ENCODE data around the gene ZDHHC11B.
"Not testable (repeated sequence)": the region's sequence is repeated elsewhere in the genome, so short reads cannot be mapped to it uniquely, and the experiment has no call there.

Gene ZDHHC11B

DNA sequence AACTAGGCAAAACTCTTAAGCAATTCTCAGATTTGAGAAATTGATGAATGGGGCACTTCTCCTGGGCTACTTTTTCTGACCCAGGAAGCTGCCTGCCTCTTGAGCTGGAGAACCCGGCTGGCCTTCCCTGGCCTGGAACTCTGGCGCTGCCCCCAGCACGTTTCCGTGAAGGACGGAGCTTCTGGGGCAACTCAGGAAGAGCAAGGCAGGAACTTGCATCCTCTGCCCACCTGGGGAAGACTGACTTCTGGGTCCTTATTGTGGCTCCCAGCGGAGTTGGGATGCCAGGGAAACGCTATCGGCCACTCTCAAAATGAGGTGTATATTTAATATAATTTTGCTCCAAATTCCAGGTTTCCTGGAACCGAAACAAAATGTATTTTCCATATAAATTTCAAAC is 26.9 kb upstream of the ZDHHC11B start:
- H3K36me3 ChIP-seq (ENCODE audit: control insufficient read depth in 5 of 5, insufficient read depth in 5 of 5, low read length in 5 of 5), result not testable (repeated sequence)

GRCh38 chr5:807719-808514 is 23.4 kb upstream of the ZDHHC11B start:
- not testable (repeated sequence) for H3K9me3 ChIP-seq (ENCODE audit: control insufficient read depth in 5 of 5, low read length in 5 of 5); H3K36me3 ChIP-seq (ENCODE audit: control insufficient read depth in 5 of 5, insufficient read depth in 5 of 5, low read length in 5 of 5); H3K27me3 ChIP-seq (ENCODE audit: control insufficient read depth in 5 of 5, insufficient read depth in 4 of 5, low read length in 5 of 5); H3K9ac ChIP-seq (ENCODE audit: low read length in 5 of 5); H3K27ac ChIP-seq (ENCODE audit: low read depth, low read length); H3K4me1 ChIP-seq (ENCODE audit: control insufficient read depth in 5 of 5, insufficient read depth in 5 of 5, low read length in 5 of 5); H3K4me3 ChIP-seq (ENCODE audit: low read depth in 1 of 5, low read length in 5 of 5)

More for the DNA sequence above, 26.9 kb upstream of the ZDHHC11B start:
- H3K9me3 ChIP-seq (ENCODE audit: control insufficient read depth in 5 of 5, low read length in 5 of 5); H3K4me1 ChIP-seq (ENCODE audit: control insufficient read depth in 5 of 5, insufficient read depth in 5 of 5, low read length in 5 of 5); H3K27me3 ChIP-seq (ENCODE audit: control insufficient read depth in 5 of 5, insufficient read depth in 4 of 5, low read length in 5 of 5); H3K27ac ChIP-seq (ENCODE audit: low read depth, low read length); H3K4me3 ChIP-seq (ENCODE audit: low read depth in 1 of 5, low read length in 5 of 5); H3K9ac ChIP-seq (ENCODE audit: low read length in 5 of 5): not testable (repeated sequence)

DNA sequence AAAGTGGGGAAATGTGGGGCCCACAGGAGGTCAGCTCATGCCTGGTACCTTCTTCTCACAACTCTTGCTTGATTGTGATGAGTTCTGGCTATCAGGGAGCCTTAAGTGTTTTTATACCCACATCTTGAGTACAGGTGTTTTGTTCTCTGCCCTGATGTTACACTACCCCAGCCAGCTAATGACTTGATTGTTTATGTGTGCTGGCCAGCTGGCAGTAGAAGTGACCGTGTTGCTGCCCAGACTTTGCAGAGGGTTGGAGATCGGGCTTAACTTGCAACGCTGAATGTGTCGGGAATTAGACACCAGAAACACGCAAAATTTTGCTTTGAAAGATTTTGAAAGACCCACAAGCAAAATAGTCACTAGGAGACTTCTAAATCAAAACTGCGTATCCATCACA is 16.9 kb upstream of the ZDHHC11B start:
- Histone ChIP-seq H3K9me3 (ENCODE audit: control insufficient read depth in 5 of 5, low read length in 5 of 5) (peaks cover 0 to 7% (median 0%) of the 10 kb centered on the region in 5 donors), H3K9ac (ENCODE audit: low read length in 5 of 5) (no peak overlapping the region), H3K4me3 (ENCODE audit: low read depth in 1 of 5, low read length in 5 of 5) (no peak overlapping the region), H3K27ac (ENCODE audit: low read depth, low read length) (no peak overlapping the region), H3K36me3 (ENCODE audit: control insufficient read depth in 5 of 5, insufficient read depth in 5 of 5, low read length in 5 of 5) (no peaks in the 10 kb centered on the region), H3K27me3 (ENCODE audit: control insufficient read depth in 5 of 5, insufficient read depth in 4 of 5, low read length in 5 of 5) (no peaks in the 10 kb centered on the region), H3K4me1 (ENCODE audit: control insufficient read depth in 5 of 5, insufficient read depth in 5 of 5, low read length in 5 of 5) (no peaks in the 10 kb centered on the region)

DNA sequence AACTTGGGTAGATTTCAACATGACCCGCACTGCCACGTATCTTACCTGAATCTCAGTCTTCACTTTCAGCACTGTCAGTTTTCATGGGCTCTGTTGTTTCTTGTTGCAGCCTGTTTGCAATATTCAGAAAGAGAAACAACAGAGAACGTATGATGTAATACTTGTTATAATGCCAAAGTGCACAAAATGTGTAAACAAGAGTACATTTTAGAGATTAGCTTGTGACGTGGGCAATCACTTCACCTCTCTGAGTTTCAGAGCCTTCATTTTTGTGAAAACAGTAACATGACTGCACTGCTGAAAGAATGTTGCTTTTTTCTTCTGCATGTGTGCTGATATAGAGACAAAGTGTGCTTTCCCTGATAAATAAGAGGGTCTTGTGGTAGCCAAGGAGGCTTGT is 16.5 kb upstream of the ZDHHC11B start:
- H3K27me3 ChIP-seq (ENCODE audit: control insufficient read depth in 5 of 5, insufficient read depth in 4 of 5, low read length in 5 of 5); H3K27ac ChIP-seq (ENCODE audit: low read depth, low read length); H3K9ac ChIP-seq (ENCODE audit: low read length in 5 of 5); H3K36me3 ChIP-seq (ENCODE audit: control insufficient read depth in 5 of 5, insufficient read depth in 5 of 5, low read length in 5 of 5); H3K4me3 ChIP-seq (ENCODE audit: low read depth in 1 of 5, low read length in 5 of 5); H3K4me1 ChIP-seq (ENCODE audit: control insufficient read depth in 5 of 5, insufficient read depth in 5 of 5, low read length in 5 of 5); H3K9me3 ChIP-seq (ENCODE audit: control insufficient read depth in 5 of 5, low read length in 5 of 5): not testable (repeated sequence)

DNA sequence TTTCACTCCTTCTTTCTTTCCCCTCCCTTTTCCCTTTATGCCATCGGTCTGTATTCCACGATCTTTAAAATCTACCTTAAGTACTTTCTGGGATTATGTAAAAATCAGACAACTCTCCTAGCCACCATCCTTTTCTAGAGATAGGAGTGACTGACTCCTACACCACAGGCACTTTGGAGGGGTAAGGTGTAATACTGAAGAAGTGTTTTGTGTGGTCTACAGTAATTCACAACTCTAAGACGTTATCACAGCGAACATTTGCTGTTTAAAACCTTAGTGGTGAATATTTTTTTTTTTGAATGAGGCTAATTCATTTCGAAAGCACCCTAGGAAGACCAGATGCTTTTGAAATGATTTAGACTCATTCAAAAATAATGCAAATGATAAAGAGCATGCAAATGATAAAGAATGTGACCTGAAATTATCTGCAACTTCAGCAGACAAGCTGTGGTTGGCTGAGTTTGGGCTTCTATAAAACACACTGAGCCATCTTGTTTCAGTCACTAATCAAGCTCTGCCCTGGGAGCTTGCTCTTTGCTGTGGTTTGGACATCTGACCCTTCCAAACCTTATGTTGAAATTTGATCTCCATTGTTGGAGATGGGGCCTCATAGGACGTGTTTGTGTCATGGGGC is 14.1 kb upstream of the ZDHHC11B start:
- H3K36me3 ChIP-seq (ENCODE audit: control insufficient read depth in 5 of 5, insufficient read depth in 5 of 5, low read length in 5 of 5); H3K4me3 ChIP-seq (ENCODE audit: low read depth in 1 of 5, low read length in 5 of 5); H3K9ac ChIP-seq (ENCODE audit: low read length in 5 of 5); H3K27me3 ChIP-seq (ENCODE audit: control insufficient read depth in 5 of 5, insufficient read depth in 4 of 5, low read length in 5 of 5); H3K9me3 ChIP-seq (ENCODE audit: control insufficient read depth in 5 of 5, low read length in 5 of 5); H3K27ac ChIP-seq (ENCODE audit: low read depth, low read length); H3K4me1 ChIP-seq (ENCODE audit: control insufficient read depth in 5 of 5, insufficient read depth in 5 of 5, low read length in 5 of 5): not testable (repeated sequence)

DNA sequence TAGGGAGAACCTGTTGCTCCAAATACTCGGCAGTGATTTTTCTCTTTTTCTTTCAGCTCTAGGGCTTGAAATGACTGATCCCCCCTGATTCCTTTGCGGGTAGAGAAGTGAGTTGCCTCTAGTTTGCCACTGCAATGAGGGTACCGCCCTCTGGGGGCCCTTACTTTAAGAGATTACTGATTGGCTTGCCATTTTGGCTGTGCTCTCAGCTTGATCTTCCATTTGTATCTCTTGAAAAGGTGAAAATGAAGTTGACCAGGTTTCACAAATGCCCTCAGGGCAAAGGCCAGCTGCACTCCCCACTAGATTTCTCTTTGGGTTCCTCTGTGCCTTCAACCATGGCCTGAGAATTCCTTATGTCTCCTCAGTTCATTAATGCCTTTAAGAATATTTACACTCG is 13.5 kb upstream of the ZDHHC11B start:
- not testable (repeated sequence) for H3K36me3 ChIP-seq (ENCODE audit: control insufficient read depth in 5 of 5, insufficient read depth in 5 of 5, low read length in 5 of 5); H3K9me3 ChIP-seq (ENCODE audit: control insufficient read depth in 5 of 5, low read length in 5 of 5)

DNA sequence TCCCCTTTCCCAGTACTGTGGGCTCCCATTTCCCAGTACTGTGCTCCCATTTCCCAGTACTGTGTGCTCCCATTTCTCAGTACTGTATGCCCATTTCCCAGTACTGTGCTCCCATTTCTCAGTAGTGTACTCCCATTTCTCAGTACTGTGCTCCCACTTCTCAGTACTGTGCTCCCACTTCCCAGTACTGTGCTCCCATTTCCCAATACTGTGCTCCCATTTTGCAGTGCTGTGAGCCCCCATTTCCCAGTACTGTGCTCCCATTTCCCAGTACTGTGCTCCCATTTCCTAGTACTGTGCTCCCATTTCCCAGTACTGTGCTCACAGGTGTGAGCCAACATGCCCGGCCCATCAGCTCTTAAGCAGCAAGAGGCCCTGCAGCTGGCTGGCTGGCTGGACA is 11.3 kb upstream of the ZDHHC11B start:
- not testable (repeated sequence) for H3K36me3 ChIP-seq (ENCODE audit: control insufficient read depth in 5 of 5, insufficient read depth in 5 of 5, low read length in 5 of 5); H3K4me1 ChIP-seq (ENCODE audit: control insufficient read depth in 5 of 5, insufficient read depth in 5 of 5, low read length in 5 of 5); H3K27me3 ChIP-seq (ENCODE audit: control insufficient read depth in 5 of 5, insufficient read depth in 4 of 5, low read length in 5 of 5); H3K4me3 ChIP-seq (ENCODE audit: low read depth in 1 of 5, low read length in 5 of 5); H3K9ac ChIP-seq (ENCODE audit: low read length in 5 of 5); H3K9me3 ChIP-seq (ENCODE audit: control insufficient read depth in 5 of 5, low read length in 5 of 5); H3K27ac ChIP-seq (ENCODE audit: low read depth, low read length)

More for the DNA sequence above, 13.5 kb upstream of the ZDHHC11B start:
- not testable (repeated sequence) for H3K4me3 ChIP-seq (ENCODE audit: low read depth in 1 of 5, low read length in 5 of 5); H3K4me1 ChIP-seq (ENCODE audit: control insufficient read depth in 5 of 5, insufficient read depth in 5 of 5, low read length in 5 of 5); H3K27ac ChIP-seq (ENCODE audit: low read depth, low read length); H3K9ac ChIP-seq (ENCODE audit: low read length in 5 of 5); H3K27me3 ChIP-seq (ENCODE audit: control insufficient read depth in 5 of 5, insufficient read depth in 4 of 5, low read length in 5 of 5)

GRCh38 chr5:794948-795347 is 10.4 kb upstream of the ZDHHC11B start:
- H3K36me3 ChIP-seq (ENCODE audit: control insufficient read depth in 5 of 5, insufficient read depth in 5 of 5, low read length in 5 of 5); H3K4me1 ChIP-seq (ENCODE audit: control insufficient read depth in 5 of 5, insufficient read depth in 5 of 5, low read length in 5 of 5); H3K9me3 ChIP-seq (ENCODE audit: control insufficient read depth in 5 of 5, low read length in 5 of 5); H3K27ac ChIP-seq (ENCODE audit: low read depth, low read length); H3K9ac ChIP-seq (ENCODE audit: low read length in 5 of 5); H3K4me3 ChIP-seq (ENCODE audit: low read depth in 1 of 5, low read length in 5 of 5); H3K27me3 ChIP-seq (ENCODE audit: control insufficient read depth in 5 of 5, insufficient read depth in 4 of 5, low read length in 5 of 5): not testable (repeated sequence)

- not testable (repeated sequence) for H3K27me3 ChIP-seq (ENCODE audit: control insufficient read depth in 5 of 5, insufficient read depth in 4 of 5, low read length in 5 of 5); H3K27ac ChIP-seq (ENCODE audit: low read depth, low read length); H3K4me3 ChIP-seq (ENCODE audit: low read depth in 1 of 5, low read length in 5 of 5)
These were observed 4.2 kb upstream of the ZDHHC11B start for GRCh38 chr5:788703-789102.

DNA sequence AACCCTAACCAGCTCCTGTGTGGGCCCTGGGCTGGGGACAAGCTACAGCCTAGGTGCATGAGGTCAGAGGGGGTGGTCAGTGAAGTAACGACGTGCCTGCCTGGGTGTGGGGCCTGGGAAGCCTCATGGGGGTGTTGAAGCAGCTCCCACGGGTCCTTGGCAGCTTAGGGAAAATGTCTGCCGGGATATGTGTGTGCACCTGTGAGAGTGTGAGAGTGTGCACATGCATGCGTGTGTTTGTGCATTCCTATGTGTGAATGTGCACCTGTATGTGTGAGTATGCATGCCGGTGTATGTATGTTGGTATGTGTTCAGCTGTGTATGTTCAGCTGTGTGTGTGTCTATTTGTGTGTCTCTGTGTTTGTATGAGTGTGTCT is 3.3 kb upstream of the ZDHHC11B start:
- H3K9ac ChIP-seq (ENCODE audit: low read length in 5 of 5); H3K27ac ChIP-seq (ENCODE audit: low read depth, low read length); H3K4me3 ChIP-seq (ENCODE audit: low read depth in 1 of 5, low read length in 5 of 5); H3K27me3 ChIP-seq (ENCODE audit: control insufficient read depth in 5 of 5, insufficient read depth in 4 of 5, low read length in 5 of 5); H3K9me3 ChIP-seq (ENCODE audit: control insufficient read depth in 5 of 5, low read length in 5 of 5); H3K36me3 ChIP-seq (ENCODE audit: control insufficient read depth in 5 of 5, insufficient read depth in 5 of 5, low read length in 5 of 5): not testable (repeated sequence)
- H3K4me1 ChIP-seq (ENCODE audit: control insufficient read depth in 5 of 5, insufficient read depth in 5 of 5, low read length in 5 of 5), result peaks cover 0 to 19% (median 6%) of the 10 kb centered on the region in 5 donors

More at GRCh38 chr5:788703-789102, 4.2 kb upstream of the ZDHHC11B start:
- not testable (repeated sequence) for H3K36me3 ChIP-seq (ENCODE audit: control insufficient read depth in 5 of 5, insufficient read depth in 5 of 5, low read length in 5 of 5); H3K9me3 ChIP-seq (ENCODE audit: control insufficient read depth in 5 of 5, low read length in 5 of 5); H3K9ac ChIP-seq (ENCODE audit: low read length in 5 of 5)
- H3K4me1 ChIP-seq (ENCODE audit: control insufficient read depth in 5 of 5, insufficient read depth in 5 of 5, low read length in 5 of 5), result peaks cover 0 to 15% (median 5%) of the 10 kb centered on the region in 5 donors
